ENCODE measurements around the gene ZRANB1.

DNA sequence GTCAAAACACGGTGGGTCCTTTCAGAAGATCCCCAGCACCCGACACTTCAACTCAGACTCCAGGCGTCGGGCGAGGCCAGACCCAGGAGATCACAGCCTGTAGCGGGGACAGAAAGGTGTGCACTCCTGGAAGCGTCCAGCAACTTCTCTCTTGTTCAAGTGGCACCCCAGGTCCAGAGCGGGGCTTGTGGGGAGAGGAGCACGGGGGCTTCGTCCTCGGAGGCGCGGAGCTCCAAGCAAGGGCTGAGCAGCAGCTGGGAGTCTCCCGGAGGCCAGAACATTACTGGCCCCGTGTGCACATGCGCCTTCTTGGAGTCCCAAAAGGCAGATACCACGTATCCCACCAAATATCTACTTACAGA lies 54.9 kb downstream of the ZRANB1 start:
- TF ChIP-seq, protein P1, sequence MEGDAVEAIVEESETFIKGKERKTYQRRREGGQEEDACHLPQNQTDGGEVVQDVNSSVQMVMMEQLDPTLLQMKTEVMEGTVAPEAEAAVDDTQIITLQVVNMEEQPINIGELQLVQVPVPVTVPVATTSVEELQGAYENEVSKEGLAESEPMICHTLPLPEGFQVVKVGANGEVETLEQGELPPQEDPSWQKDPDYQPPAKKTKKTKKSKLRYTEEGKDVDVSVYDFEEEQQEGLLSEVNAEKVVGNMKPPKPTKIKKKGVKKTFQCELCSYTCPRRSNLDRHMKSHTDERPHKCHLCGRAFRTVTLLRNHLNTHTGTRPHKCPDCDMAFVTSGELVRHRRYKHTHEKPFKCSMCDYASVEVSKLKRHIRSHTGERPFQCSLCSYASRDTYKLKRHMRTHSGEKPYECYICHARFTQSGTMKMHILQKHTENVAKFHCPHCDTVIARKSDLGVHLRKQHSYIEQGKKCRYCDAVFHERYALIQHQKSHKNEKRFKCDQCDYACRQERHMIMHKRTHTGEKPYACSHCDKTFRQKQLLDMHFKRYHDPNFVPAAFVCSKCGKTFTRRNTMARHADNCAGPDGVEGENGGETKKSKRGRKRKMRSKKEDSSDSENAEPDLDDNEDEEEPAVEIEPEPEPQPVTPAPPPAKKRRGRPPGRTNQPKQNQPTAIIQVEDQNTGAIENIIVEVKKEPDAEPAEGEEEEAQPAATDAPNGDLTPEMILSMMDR (IDR thresholded peaks at IDR 0.05) = no peak
- TF ChIP-seq POLR2A (IDR thresholded peaks at IDR 0.05) = no peak
